Esophagus squamous epithelium (tissue), 5 donors: ENCODE measurements around the gene AVPR1B. TPM values are rescaled to one million over a fixed set of nuclear protein-coding genes. Genes with fewer than 3 reads are reported as not detected.

ENCODE experiments used
- DNase-seq: peaks from one replicate; lab custom pipeline; 2025; lab: John Stamatoyannopoulos, UW
- H3K27ac ChIP-seq, 4 donors: fragments of 200-600 bp; sonication (generic); one replicate each; pipeline ENCODE4 v1.5.1; 2016 to 2019; ENCODE audit warnings: mild to moderate bottlenecking in 1 of 4
- H3K27me3 ChIP-seq, 4 donors: fragments of 200-600 bp; sonication (generic); 1 replicate in 3 of 4; 2 replicates in 1 of 4; pipeline versions ENCODE4 v1.5.1 to v1.6.0; 2017 to 2021; ENCODE audit warnings: antibody characterized with exemption in 1 of 4
- H3K36me3 ChIP-seq, 3 donors: fragments of 200-600 bp; sonication (generic); one replicate each; pipeline ENCODE4 v1.5.1; 2016 to 2019
- H3K4me1 ChIP-seq, 3 donors: fragments of 200-600 bp; sonication (generic); one replicate each; pipeline ENCODE4 v1.5.1; 2017 to 2019
- H3K4me3 ChIP-seq, 4 donors: fragments of 200-600 bp; sonication (generic); 1 replicate in 3 of 4; 2 replicates in 1 of 4; pipeline ENCODE4 v1.5.1; 2016 to 2019; ENCODE audit warnings: mild to moderate bottlenecking in 2 of 4, moderate library complexity in 1 of 4
- H3K9me3 ChIP-seq, 3 donors: fragments of 200-600 bp; sonication (generic); one replicate each; pipeline ENCODE4 v1.5.1; 2016 to 2019
- POLR2A ChIP-seq, 4 donors: fragments of 450-650 bp; IDR thresholded peaks; one replicate each; pipeline ENCODE4 v1.6.1; 2017; ENCODE audit warnings: antibody characterized with exemption in 4 of 4, mild to moderate bottlenecking in 4 of 4, moderate library complexity in 3 of 4
- WGBS, 2 donors: methylation state at CpG; one replicate each; pipeline ENCODE4 v1.1.5; 2018; 5-methylcytosine and 5-hydroxymethylcytosine counted together
- intact Hi-C: fragments of 100-400 bp; cut with DNase I; formaldehyde crosslinking; loops from one replicate; pipeline ENCODE4 v1.15.0; 2022
- total RNA-seq, 4 donors: library from RNA; depleted of rRNA; stranded (reverse); fragments of >200 nt; gene quantifications; one replicate each; pipeline ENCODE4 v1.1.0, GENCODE V29; 2016
- TF ChIP-seq, protein P1 (sequence below), 6 experiments: fragments of 450-650 bp in 4 of 6; fragments of 200-600 bp in 2 of 6; sonication (generic) in 2 of 6; IDR thresholded peaks; one replicate each; pipeline ENCODE4 v1.5.1; 2016 to 2019; ENCODE audit warnings: antibody characterized with exemption in 6 of 6, mild to moderate bottlenecking in 4 of 6, moderate library complexity in 4 of 6
- donor health status: DM: yes; HTN: yes; CAD: no.

AVPR1B gene
- total RNA-seq, 4 donors from 2014 or later, result not detected

- Histone ChIP-seq H3K9me3 (peaks cover 0 to 14% (median 9%) of the 10 kb centered on the region in 3 donors), H3K27ac (no peak overlapping the region), H3K4me3 (no peak overlapping the region), H3K27me3 (peaks cover 0 to 63% (median 0%) of the 10 kb centered on the region in 4 donors), H3K36me3 (no peaks in the 10 kb centered on the region), H3K4me1 (peaks cover 10 to 20% (median 11%) of the 10 kb centered on the region in 3 donors)
- DNase-seq, result no peak
- intact Hi-C loops, result no loop called here
- no peak for TF ChIP-seq POLR2A (IDR thresholded peaks at IDR 0.05)
- TF ChIP-seq, protein P1, sequence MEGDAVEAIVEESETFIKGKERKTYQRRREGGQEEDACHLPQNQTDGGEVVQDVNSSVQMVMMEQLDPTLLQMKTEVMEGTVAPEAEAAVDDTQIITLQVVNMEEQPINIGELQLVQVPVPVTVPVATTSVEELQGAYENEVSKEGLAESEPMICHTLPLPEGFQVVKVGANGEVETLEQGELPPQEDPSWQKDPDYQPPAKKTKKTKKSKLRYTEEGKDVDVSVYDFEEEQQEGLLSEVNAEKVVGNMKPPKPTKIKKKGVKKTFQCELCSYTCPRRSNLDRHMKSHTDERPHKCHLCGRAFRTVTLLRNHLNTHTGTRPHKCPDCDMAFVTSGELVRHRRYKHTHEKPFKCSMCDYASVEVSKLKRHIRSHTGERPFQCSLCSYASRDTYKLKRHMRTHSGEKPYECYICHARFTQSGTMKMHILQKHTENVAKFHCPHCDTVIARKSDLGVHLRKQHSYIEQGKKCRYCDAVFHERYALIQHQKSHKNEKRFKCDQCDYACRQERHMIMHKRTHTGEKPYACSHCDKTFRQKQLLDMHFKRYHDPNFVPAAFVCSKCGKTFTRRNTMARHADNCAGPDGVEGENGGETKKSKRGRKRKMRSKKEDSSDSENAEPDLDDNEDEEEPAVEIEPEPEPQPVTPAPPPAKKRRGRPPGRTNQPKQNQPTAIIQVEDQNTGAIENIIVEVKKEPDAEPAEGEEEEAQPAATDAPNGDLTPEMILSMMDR (IDR thresholded peaks at IDR 0.05), result no peak
Observed at GRCh38 chr1:206120406-206120805, 3.2 kb upstream of the AVPR1B start.

GRCh38 chr1:206116873-206117150 is 376 bp downstream of the AVPR1B start:
- peaks cover 15 to 56% (median 24%) of the 10 kb centered on the region in 3 donors for H3K4me1 ChIP-seq
- no peak overlapping the region for H3K27ac ChIP-seq
- intact Hi-C loops, result no loop called here
- TF ChIP-seq, protein P1 (IDR thresholded peaks at IDR 0.05), result no peak
- TF ChIP-seq POLR2A (IDR thresholded peaks at IDR 0.05), result no peak
- DNase-seq, result no peak
- H3K36me3 ChIP-seq, result no peaks in the 10 kb centered on the region
- WGBS, 2 donors, result 35 to 51% methylated on average over 5 of the region's 5 CpGs
- H3K27me3 ChIP-seq, result peaks cover 0 to 52% (median 0%) of the 10 kb centered on the region in 4 donors
- peak overlapping the region in 3 of 4 donors; percentile 35 to 62 (median 47) for H3K4me3 ChIP-seq
- H3K9me3 ChIP-seq, result peaks cover 0 to 14% (median 9%) of the 10 kb centered on the region in 3 donors

DNA sequence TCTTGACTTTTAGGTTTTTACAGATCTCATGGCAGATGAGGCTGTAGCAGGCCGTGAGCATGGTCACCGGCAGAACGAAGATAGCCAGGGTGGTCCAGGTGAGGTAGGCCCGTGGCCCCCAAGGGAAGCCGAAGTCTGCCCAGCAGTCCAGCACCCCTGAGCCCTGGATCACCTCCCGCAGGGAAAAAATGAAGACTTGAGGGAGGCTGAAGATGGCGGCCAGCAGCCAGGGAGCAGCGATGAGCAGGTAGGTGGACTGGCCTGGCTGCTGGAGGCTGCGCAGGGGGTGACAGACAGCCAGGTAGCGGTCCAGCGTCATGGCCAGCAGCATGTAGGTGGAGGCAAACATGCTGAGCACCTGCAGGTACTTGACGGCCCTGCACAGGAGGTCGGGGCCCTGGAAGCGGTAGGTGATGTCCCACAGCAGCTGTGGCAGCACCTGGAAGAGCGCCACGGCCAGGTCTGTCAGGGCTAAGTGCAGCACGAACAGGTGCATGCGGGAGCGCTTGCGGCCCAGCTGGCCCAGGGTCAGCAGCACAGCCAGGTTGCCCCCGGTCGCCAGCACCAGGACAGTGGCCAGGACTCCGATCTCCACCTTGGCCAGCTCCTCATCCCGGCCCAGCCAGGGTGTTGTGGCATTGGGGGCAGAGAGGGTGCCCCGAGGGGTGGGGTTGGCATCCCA is 856 bp downstream of the AVPR1B start:
- no peak for DNase-seq
- no peak overlapping the region for H3K4me3 ChIP-seq
- no peaks in the 10 kb centered on the region for H3K36me3 ChIP-seq
- peaks cover 0 to 52% (median 0%) of the 10 kb centered on the region in 4 donors for H3K27me3 ChIP-seq
- no peak for TF ChIP-seq POLR2A (IDR thresholded peaks at IDR 0.05)
- TF ChIP-seq, protein P1 (IDR thresholded peaks at IDR 0.05), result no peak
- WGBS, 2 donors, result 94 to 95% methylated on average over 15 to 20 of the region's 25 CpGs
- intact Hi-C loops, result no loop called here
- no peak overlapping the region for H3K27ac ChIP-seq
- H3K9me3 ChIP-seq, result peaks cover 0 to 9% (median 6%) of the 10 kb centered on the region in 3 donors
- H3K4me1 ChIP-seq, result peaks cover 15 to 61% (median 24%) of the 10 kb centered on the region in 3 donors

DNA sequence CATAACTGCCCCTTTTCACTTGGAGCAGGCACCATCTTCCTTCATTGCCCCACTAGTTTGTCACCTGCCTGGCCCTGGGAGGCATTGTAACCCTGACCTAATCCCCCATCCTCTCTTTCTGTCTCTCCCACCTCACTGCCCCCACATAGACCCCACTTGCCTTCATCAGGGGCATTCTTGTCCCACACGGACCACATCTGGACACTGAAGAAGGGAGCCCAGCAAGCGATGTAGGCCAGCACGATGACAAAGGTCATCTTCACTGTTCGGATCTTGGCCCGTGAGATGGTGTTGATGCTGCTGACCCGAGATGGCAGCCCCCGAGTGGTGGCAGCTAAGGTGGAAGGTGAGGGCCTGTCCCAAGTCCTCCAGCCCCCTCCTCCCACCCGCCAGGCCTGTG is 1.4 kb downstream of the AVPR1B start:
- no peak for TF ChIP-seq POLR2A (IDR thresholded peaks at IDR 0.05)
- TF ChIP-seq, protein P1 (IDR thresholded peaks at IDR 0.05), result no peak
- Histone ChIP-seq H3K36me3 (no peaks in the 10 kb centered on the region), H3K27ac (no peak overlapping the region), H3K27me3 (peaks cover 0 to 49% (median 0%) of the 10 kb centered on the region in 4 donors), H3K4me1 (peaks cover 15 to 64% (median 24%) of the 10 kb centered on the region in 3 donors), H3K4me3 (no peak overlapping the region), H3K9me3 (peaks cover 0 to 4% (median under 1%) of the 10 kb centered on the region in 3 donors)
- 86 to 87% methylated on average over 4 to 5 of the region's 8 CpGs for WGBS, 2 donors
- no peak for DNase-seq
- intact Hi-C loops, result no loop called here
